Peyer's patch (tissue), 4 donors: Measurements from ENCODE around the gene KIAA0319L.

Source experiments
- CTCF ChIP-seq, 6 experiments: fragments of 450-650 bp in 4 of 6; fragments of 200-600 bp in 2 of 6; sonication (generic) in 1 of 6; IDR thresholded peaks; one replicate each; pipeline ENCODE4 v1.5.1; 2017 to 2019; ENCODE audit warnings: antibody characterized with exemption in 6 of 6, mild to moderate bottlenecking in 3 of 6, moderate library complexity in 1 of 6
- POLR2A ChIP-seq, 2 donors: fragments of 450-650 bp; IDR thresholded peaks; one replicate each; pipeline ENCODE4 v1.5.1; 2017; ENCODE audit warnings: antibody characterized with exemption in 2 of 2, mild to moderate bottlenecking in 2 of 2, moderate library complexity in 2 of 2

GRCh38 chr1:35407743-35408142 is 149.5 kb downstream of the KIAA0319L start:
- TF ChIP-seq POLR2A (IDR thresholded peaks at IDR 0.05) (no peak), CTCF (IDR thresholded peaks at IDR 0.05) (no peak)
